SK-N-SH (cell line): Measurements from ENCODE around the gene RBM42. TPM values are rescaled to one million over a fixed set of nuclear protein-coding genes. Genes with fewer than 3 reads are reported as not detected.
"Not testable (repeated sequence)": the region's sequence is repeated elsewhere in the genome, so short reads cannot be mapped to it uniquely, and the experiment has no call there.

ENCODE experiments used
- CTCF ChIA-PET: fragments of 300-600, 350-600 bp; formaldehyde crosslinking; extraction: SDS; loops from one replicate; lab custom pipeline; 2021; lab: Yijun Ruan, JAX
- POLR2A ChIA-PET: fragments of 350-600 bp; sonication (Branson Sonifier 250); formaldehyde crosslinking; extraction: SDS; loops from one replicate; lab custom pipeline; 2020; ENCODE audit warnings: antibody characterized with exemption, inconsistent platforms; lab: Yijun Ruan, JAX
- DNase-seq: peaks from one replicate; pipeline ENCODE4 v3.0.0; 2012
- H2AFZ ChIP-seq: fragments of 200-600 bp; sonication (generic); 2 replicates; pipeline ENCODE4 v1.8.1; 2016; ENCODE audit warnings: antibody characterized with exemption, mild to moderate bottlenecking, low read depth
- H3F3A ChIP-seq: fragments of 200-600 bp; sonication (generic); replicated peaks from 2 replicates; pipeline ENCODE3; 2016; ENCODE audit warnings: antibody characterized with exemption, mild to moderate bottlenecking; ENCODE audit not compliant: insufficient read depth
- H3K27ac ChIP-seq, 2 experiments: fragments of 200-500 bp in 1 of 2; fragments of 200-600 bp in 1 of 2; sonication (Bioruptor generic) in 1 of 2; sonication (generic), shearing (Covaris generic) in 1 of 2; 2 replicates each; pipeline versions ENCODE4 v1.5.1 to v1.6.1; 2014 to 2016; ENCODE audit warnings: low read depth in 2 of 2, inconsistent platforms in 1 of 2, low read length in 1 of 2, mild to moderate bottlenecking in 1 of 2, mixed read lengths in 1 of 2
- H3K27me3 ChIP-seq: fragments of 200-600 bp; sonication (generic), shearing (Covaris generic); 2 replicates; pipeline ENCODE4 v1.6.1; 2016; ENCODE audit warnings: mixed run types; ENCODE audit not compliant: insufficient read depth
- H3K36me3 ChIP-seq, 2 experiments: fragments of 200-500 bp in 1 of 2; fragments of 200-600 bp in 1 of 2; sonication (Bioruptor generic) in 1 of 2; sonication (generic) in 1 of 2; replicated peaks in 1 of 2; 2 replicates each; pipeline versions ENCODE3 to v1.5.1; 2014 to 2016; ENCODE audit warnings: low read length in 1 of 2, mild to moderate bottlenecking in 1 of 2; ENCODE audit not compliant: insufficient read depth in 2 of 2, control insufficient read depth in 1 of 2
- H3K4me1 ChIP-seq, 2 experiments: fragments of 200-500 bp in 1 of 2; fragments of 200-600 bp in 1 of 2; sonication (Bioruptor generic) in 1 of 2; sonication (generic), shearing (Covaris generic) in 1 of 2; 2 replicates each; pipeline versions ENCODE4 v1.5.1 to v1.6.1; 2014 to 2016; ENCODE audit warnings: low read depth in 1 of 2, low read length in 1 of 2, mixed run types in 1 of 2; ENCODE audit not compliant: insufficient read depth in 2 of 2, control insufficient read depth in 1 of 2
- H3K4me2 ChIP-seq: fragments of 200-600 bp; sonication (generic), shearing (Covaris generic); 2 replicates; pipeline ENCODE4 v1.6.1; 2017; ENCODE audit warnings: mixed run types
- H3K4me3 ChIP-seq, 2 experiments: fragments of 200-500 bp in 1 of 2; fragments of 200-600 bp in 1 of 2; sonication (Bioruptor generic) in 1 of 2; sonication (generic), shearing (Covaris generic) in 1 of 2; 2 replicates each; pipeline versions ENCODE4 v1.5.1 to v1.8.1; 2014 to 2016; ENCODE audit warnings: low read depth in 2 of 2, inconsistent platforms in 1 of 2, low read length in 1 of 2, mild to moderate bottlenecking in 1 of 2, mixed read lengths in 1 of 2, moderate library complexity in 1 of 2
- H3K79me2 ChIP-seq: fragments of 200-600 bp; sonication (generic); 2 replicates; pipeline ENCODE4 v1.8.1; 2017; ENCODE audit warnings: mild to moderate bottlenecking; ENCODE audit not compliant: insufficient read depth
- H3K9ac ChIP-seq: fragments of 200-600 bp; sonication (generic); 2 replicates; pipeline ENCODE4 v1.6.1; 2017; ENCODE audit warnings: mixed run types
- H3K9me2 ChIP-seq: fragments of 200-600 bp; sonication (generic); 2 replicates; pipeline ENCODE4 v1.6.1; 2017; ENCODE audit warnings: mixed run types
- H3K9me3 ChIP-seq: fragments of 200-600 bp; sonication (generic); 2 replicates; pipeline ENCODE4 v1.6.1; 2017; ENCODE audit warnings: mixed run types, mild to moderate bottlenecking, moderate library complexity
- H4K20me1 ChIP-seq: fragments of 200-600 bp; sonication (generic); 2 replicates; pipeline ENCODE4 v1.6.1; 2017; ENCODE audit warnings: mild to moderate bottlenecking, mixed run types; ENCODE audit not compliant: insufficient read depth
- CHD2 ChIP-seq: fragments of 150-350 bp; IDR thresholded peaks from 2 replicates; pipeline ENCODE4 v1.6.1; 2018; ENCODE audit warnings: low read length; ENCODE audit not compliant: partially characterized antibody
- CTCF ChIP-seq: fragments of 200-600 bp; sonication (generic); IDR thresholded peaks from 2 replicates; pipeline ENCODE4 v1.6.1; 2017; ENCODE audit warnings: antibody characterized with exemption, mild to moderate bottlenecking, moderate library complexity
- ELF1 ChIP-seq: IDR thresholded peaks from 2 replicates; pipeline ENCODE4 v1.4.0; 2012
- EP300 ChIP-seq, 2 experiments: IDR thresholded peaks; 2 replicates each; pipeline versions ENCODE4 v1.4.0 to v1.6.1; 2012; ENCODE audit warnings: borderline replicate concordance in 1 of 2, low read depth in 1 of 2, low read length in 1 of 2
- EZH2phosphoT487 ChIP-seq: fragments of 200-600 bp; sonication (generic); IDR thresholded peaks from 2 replicates; pipeline ENCODE4 v1.6.1; 2017; ENCODE audit warnings: low read depth, mixed run types, mild to moderate bottlenecking, antibody characterized with exemption, moderate library complexity, borderline replicate concordance
- FOSL2 ChIP-seq: IDR thresholded peaks from 2 replicates; pipeline ENCODE4 v1.4.0; 2012; ENCODE audit warnings: low read depth, mild to moderate bottlenecking, moderate library complexity, borderline replicate concordance
- GATA2 ChIP-seq: sonication (generic); formaldehyde crosslinking; IDR thresholded peaks from 2 replicates; pipeline ENCODE4 v1.5.0; 2020; ENCODE audit warnings: mild to moderate bottlenecking, missing genetic modification reagents
- NFIC ChIP-seq: IDR thresholded peaks from 2 replicates; pipeline ENCODE4 v1.4.0; 2012; ENCODE audit warnings: borderline replicate concordance
- PBX3 ChIP-seq: IDR thresholded peaks from 2 replicates; pipeline ENCODE4; 2012
- RCOR1 ChIP-seq: fragments of 150-350 bp; IDR thresholded peaks from 2 replicates; pipeline ENCODE4 v1.6.1; 2017; ENCODE audit warnings: antibody characterized with exemption, low read length
- SIN3A ChIP-seq: IDR thresholded peaks from 2 replicates; pipeline ENCODE4 v1.6.1; 2012; ENCODE audit warnings: low read depth, mild to moderate bottlenecking, low read length, moderate library complexity, borderline replicate concordance
- ZBTB33 ChIP-seq: IDR thresholded peaks from 2 replicates; pipeline ENCODE4 v1.4.0; 2012; ENCODE audit warnings: low read depth, borderline replicate concordance
- WGBS: methylation state at CpG from one replicate; pipeline ENCODE4 v1.1.6; 2017; ENCODE audit warnings: low lambda C conversion rate; 5-methylcytosine and 5-hydroxymethylcytosine counted together
- polyA plus RNA-seq, 3 experiments: library from polyadenylated mRNA; depleted of rRNA; stranded (reverse); fragments of >200 nt; gene quantifications; 2 replicates each; pipeline ENCODE4 v1.2.3, GENCODE V29; 2012
- TF ChIP-seq, protein P1 (sequence below): IDR thresholded peaks from 2 replicates; pipeline ENCODE4 v1.6.1; 2012; ENCODE audit warnings: mild to moderate bottlenecking, low read depth, low read length, moderate library complexity

RBM42 gene
- polyA plus RNA-seq, 1 of the 3 experiments (the other 2 are of a cell fraction): 69.9 TPM

GRCh38 chr19:35648017-35648961 lies 19.5 kb downstream of the RBM42 start, which contains the start of gene COX6B1 (continued):
- no peak for TF ChIP-seq ZBTB33
- TF ChIP-seq EP300 (IDR thresholded peaks at IDR 0.05; ENCODE audit: borderline replicate concordance in 1 of 2, low read depth in 1 of 2, low read length in 1 of 2): no peak
- TF ChIP-seq EZH2phosphoT487: no peak
- TF ChIP-seq, protein P1, sequence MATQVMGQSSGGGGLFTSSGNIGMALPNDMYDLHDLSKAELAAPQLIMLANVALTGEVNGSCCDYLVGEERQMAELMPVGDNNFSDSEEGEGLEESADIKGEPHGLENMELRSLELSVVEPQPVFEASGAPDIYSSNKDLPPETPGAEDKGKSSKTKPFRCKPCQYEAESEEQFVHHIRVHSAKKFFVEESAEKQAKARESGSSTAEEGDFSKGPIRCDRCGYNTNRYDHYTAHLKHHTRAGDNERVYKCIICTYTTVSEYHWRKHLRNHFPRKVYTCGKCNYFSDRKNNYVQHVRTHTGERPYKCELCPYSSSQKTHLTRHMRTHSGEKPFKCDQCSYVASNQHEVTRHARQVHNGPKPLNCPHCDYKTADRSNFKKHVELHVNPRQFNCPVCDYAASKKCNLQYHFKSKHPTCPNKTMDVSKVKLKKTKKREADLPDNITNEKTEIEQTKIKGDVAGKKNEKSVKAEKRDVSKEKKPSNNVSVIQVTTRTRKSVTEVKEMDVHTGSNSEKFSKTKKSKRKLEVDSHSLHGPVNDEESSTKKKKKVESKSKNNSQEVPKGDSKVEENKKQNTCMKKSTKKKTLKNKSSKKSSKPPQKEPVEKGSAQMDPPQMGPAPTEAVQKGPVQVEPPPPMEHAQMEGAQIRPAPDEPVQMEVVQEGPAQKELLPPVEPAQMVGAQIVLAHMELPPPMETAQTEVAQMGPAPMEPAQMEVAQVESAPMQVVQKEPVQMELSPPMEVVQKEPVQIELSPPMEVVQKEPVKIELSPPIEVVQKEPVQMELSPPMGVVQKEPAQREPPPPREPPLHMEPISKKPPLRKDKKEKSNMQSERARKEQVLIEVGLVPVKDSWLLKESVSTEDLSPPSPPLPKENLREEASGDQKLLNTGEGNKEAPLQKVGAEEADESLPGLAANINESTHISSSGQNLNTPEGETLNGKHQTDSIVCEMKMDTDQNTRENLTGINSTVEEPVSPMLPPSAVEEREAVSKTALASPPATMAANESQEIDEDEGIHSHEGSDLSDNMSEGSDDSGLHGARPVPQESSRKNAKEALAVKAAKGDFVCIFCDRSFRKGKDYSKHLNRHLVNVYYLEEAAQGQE: no peak
- peak; percentile 65; the same call in 1 of the 2 replicates for TF ChIP-seq RCOR1

- 89% methylated on average over 9 of the region's 9 CpGs for WGBS
- Histone ChIP-seq H3K9ac (no peak overlapping the region), H3K9me3 (no peaks in the 10 kb centered on the region), H3K27me3 (no peaks in the 10 kb centered on the region), H3K4me1 (peaks cover 4 to 6% of the 10 kb centered on the region in 2 experiments; a peak in 1 of 4 replicates), H3K36me3 (peaks cover 13 to 16% of the 10 kb centered on the region in 2 experiments), H3K4me2 (no peak overlapping the region), H3K27ac (no peak overlapping the region), H2AFZ (no peak overlapping the region), H3K4me3 (no peak overlapping the region), H3K79me2 (peaks cover 34% of the 10 kb centered on the region), H3K9me2 (no peaks in the 10 kb centered on the region), H4K20me1 (no peaks in the 10 kb centered on the region), H3F3A (peaks cover 2% of the 10 kb centered on the region)
- DNase-seq: no peak
- TF ChIP-seq FOSL2 (no peak), SIN3A (no peak), NFIC (no peak), GATA2 (CRISPR knock-in tag) (no peak), PBX3 (no peak), CTCF (no peak), CHD2 (no peak), ELF1 (no peak)
- ChIA-PET POLR2A (no interaction called here), CTCF (no interaction called here)
Observed at GRCh38 chr19:35650581-35650980, 21.7 kb downstream of the RBM42 start.

DNA sequence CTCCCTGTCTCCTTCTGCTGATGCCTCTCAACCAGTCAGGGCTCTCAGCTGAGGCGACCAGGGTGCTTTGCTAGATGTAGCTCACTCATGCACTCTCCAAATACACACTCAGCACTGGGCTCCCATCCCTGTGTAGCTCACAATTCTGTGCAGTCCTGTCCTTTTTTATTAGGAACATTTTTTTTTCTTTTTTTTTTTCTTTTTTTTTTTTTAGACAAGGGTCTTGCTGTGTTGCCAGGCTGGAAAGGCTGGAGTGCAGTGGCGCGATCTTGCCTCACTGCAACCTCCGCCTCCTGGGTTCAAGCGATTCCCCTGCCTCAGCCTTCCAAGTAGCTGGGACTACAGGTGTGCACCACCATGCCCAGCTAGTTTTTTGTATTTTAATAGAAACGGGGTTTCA lies 26.0 kb downstream of the RBM42 start:
- H3K27ac ChIP-seq, H3K9me3 ChIP-seq, H3F3A ChIP-seq, H3K27me3 ChIP-seq, H3K9me2 ChIP-seq, POLR2A ChIA-PET, H3K9ac ChIP-seq, H4K20me1 ChIP-seq, H2AFZ ChIP-seq, H3K4me3 ChIP-seq, H3K4me2 ChIP-seq, DNase-seq, H3K4me1 ChIP-seq: not testable (repeated sequence)
- 95% methylated on average over 6 of the region's 6 CpGs for WGBS
- peaks cover 33 to 37% of the 10 kb centered on the region in 2 experiments for H3K36me3 ChIP-seq
- CTCF ChIA-PET: interaction anchor here (0.8 to 2.8 kb wide), 3 partner anchors 10 to 145 kb away, joined by 3 to 10 read pairs (median 4); partner anchors contain the start of gene UPK1A
- peaks cover 17% of the 10 kb centered on the region for H3K79me2 ChIP-seq
